ENCODE data around the gene RBMY1B. TPM values are rescaled to one million over a fixed set of nuclear protein-coding genes. Genes with fewer than 3 reads are reported as not detected.
"Not testable (repeated sequence)": the region's sequence is repeated elsewhere in the genome, so short reads cannot be mapped to it uniquely, and the experiment has no call there.

Gene RBMY1B
- not detected in 2 replicates for polyA plus RNA-seq (2014; cell fraction: cytosol; rRNA removed)
- polyA plus RNA-seq (2014; cell fraction: nucleus; rRNA removed), result not detected in 2 replicates

DNA sequence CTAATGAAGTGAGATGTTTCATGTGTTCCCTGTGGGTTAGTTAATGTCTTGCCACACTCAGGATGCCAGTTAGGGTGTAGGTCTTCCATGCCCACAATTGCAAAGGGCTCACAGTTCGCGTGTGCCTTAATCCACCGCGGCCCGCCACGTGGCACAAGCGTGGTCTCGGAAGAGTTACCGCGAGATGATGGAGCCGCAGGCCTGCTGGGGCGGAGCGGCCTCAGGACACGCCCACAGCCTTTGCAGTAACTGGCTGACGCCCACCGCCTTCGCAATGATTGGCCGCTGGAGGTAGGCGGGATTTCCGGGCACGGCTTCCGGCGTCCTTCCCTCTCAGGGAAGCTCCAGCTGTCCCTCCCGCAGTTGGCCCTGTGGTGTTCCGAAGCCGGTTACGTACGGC is at the start of gene RBMY1B:
TSS of gene RBMY1B (plus strand) at position 301 of the 400 bp plus-strand sequence. CDS start 2,013 bp downstream, outside the sequence.
- not testable (repeated sequence) for DNase-seq (ENCODE audit: low spot score)

DNA sequence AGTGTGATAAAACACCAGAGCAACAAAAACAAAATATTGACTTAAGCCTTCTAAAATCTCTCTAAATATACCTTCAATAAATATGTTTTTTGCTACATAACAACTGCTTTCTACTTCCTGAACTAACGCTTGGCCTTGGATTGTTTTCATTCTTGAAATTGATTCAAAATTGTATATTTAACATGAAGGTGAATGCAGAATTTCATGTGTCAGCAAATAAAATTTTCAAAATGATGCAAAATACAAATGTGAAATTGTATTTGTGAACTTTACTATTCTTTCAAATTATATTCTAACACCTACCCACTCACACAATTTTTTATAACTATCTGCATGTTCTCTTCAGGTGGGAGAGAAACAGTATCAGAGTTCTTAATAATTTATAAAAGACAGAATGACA is 48.2 kb upstream of the RBMY1B start:
- DNase-seq (ENCODE audit: low spot score), result not testable (repeated sequence)

DNA sequence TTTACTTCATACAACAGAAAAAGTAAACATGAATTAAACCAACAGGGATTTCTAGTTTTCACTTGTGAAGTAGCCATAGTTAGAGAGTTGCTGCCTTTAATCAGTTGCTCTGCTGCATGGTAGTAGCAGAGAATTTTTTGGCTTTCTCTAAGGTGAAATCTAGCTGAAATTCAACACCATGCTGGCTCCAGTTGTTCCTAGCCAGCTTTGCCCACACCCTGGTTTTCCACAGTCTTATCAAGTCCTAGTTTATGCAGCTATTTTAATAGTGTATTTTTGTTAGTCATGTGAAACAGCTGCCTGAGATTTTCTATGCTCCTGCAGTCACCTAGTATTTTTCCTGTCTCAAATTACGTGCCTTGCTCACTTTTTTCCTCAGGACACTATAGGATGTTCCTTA is 28.2 kb upstream of the RBMY1B start:
- DNase-seq (ENCODE audit: low spot score), result no peak

DNA sequence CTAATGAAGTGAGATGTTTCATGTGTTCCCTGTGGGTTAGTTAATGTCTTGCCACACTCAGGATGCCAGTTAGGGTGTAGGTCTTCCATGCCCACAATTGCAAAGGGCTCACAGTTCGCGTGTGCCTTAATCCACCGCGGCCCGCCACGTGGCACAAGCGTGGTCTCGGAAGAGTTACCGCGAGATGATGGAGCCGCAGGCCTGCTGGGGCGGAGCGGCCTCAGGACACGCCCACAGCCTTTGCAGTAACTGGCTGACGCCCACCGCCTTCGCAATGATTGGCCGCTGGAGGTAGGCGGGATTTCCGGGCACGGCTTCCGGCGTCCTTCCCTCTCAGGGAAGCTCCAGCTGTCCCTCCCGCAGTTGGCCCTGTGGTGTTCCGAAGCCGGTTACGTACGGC is 23.4 kb downstream of the RBMY1B start, which contains the start of gene RBMY1A1:
TSS of gene RBMY1A1 (plus strand) at position 301 of the 400 bp plus-strand sequence. CDS start 2,013 bp downstream, outside the sequence.
- DNase-seq (ENCODE audit: low spot score), result not testable (repeated sequence)

DNA sequence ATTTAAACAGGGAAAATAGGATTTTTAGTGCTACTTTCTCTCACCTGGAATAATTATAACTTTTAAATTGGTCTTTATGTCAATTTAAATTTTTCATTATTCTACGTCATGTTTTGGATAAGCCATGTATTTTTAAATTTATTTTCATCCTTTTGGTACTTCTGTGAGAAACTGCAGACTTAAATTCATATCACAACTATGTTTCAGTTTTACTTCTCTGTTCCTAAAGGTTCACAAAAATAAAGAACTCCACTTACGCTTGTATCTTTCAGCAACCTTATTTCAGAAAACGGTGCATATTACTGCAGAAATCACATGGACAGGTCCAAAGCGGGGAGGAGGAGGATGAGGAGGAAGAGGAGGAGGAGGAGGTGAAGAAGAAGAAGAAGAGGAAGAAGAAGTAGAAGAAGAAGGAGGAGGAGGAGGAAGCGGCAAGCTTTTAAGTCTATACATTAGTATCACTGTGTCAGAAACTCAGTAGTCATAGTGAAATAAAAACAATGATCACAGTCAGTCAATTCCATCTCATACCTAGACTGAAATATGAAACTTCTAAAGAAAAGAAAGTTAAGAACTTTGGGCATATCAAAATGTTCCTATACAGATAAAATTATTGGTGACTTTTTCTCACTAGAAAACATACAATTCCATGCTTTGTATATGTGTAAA is 48.3 kb downstream of the RBMY1B start:
- not testable (repeated sequence) for DNase-seq (ENCODE audit: low spot score)
